Pancreas (tissue), 10 donors: ENCODE measurements around the gene PUSL1. TPM values are rescaled to one million over a fixed set of nuclear protein-coding genes. Genes with fewer than 3 reads are reported as not detected.

Source experiments
- ATAC-seq, 4 donors: fragments of 200-7000 bp; cut with Tn5 transposase; one replicate each; pipeline versions ENCODE4 v1.8.0 to v1.9.1; 2020; ENCODE audit warnings: mild to moderate bottlenecking in 4 of 4, moderate library complexity in 4 of 4
- DNase-seq, 6 donors: peaks; one replicate each; pipeline ENCODE4 v3.0.0-alpha.2; 2020
- FAIRE-seq: peaks from 2 replicates; lab custom pipeline; 2012; peaks lifted over from hg19 to GRCh38; lab: Jason Lieb, UNC
- H3K27ac ChIP-seq, 4 donors: fragments of 200-600 bp; sonication (generic); 1 replicate in 3 of 4; 2 replicates in 1 of 4; pipeline versions ENCODE4 v1.5.0 to v1.8.0; 2020
- H3K27me3 ChIP-seq, 4 donors: fragments of 200-600 bp; one replicate each; pipeline ENCODE4 v1.8.0; 2021
- H3K36me3 ChIP-seq, 3 donors: fragments of 200-600 bp; sonication (generic) in 1 of 3; one replicate each; pipeline versions ENCODE4 v1.5.0 to v1.8.0; 2020 to 2021
- H3K4me1 ChIP-seq, 3 donors: fragments of 200-600 bp; one replicate each; pipeline ENCODE4 v1.8.0; 2021
- H3K4me3 ChIP-seq, 4 donors: fragments of 200-600 bp; sonication (generic) in 2 of 4; one replicate each; pipeline versions ENCODE4 v1.5.0 to v1.8.0; 2020 to 2021
- H3K9me3 ChIP-seq, 4 donors: fragments of 200-600 bp; one replicate each; pipeline ENCODE4 v1.8.0; 2021
- CTCF ChIP-seq, 4 donors: fragments of 200-600 bp; sonication (generic) in 3 of 4; IDR thresholded peaks; one replicate each; pipeline versions ENCODE4 v1.5.0 to v1.8.0; 2021; ENCODE audit warnings: antibody characterized with exemption in 4 of 4
- WGBS, 2 donors: extraction: QIAGEN DNeasy Blood & Tissue Kit; methylation state at CpG; one replicate each; pipeline ENCODE4 v1.1.7; 2013; 5-methylcytosine and 5-hydroxymethylcytosine counted together
- intact Hi-C, 3 donors: fragments of 100-400 bp; cut with DNase I; formaldehyde crosslinking; loops; one replicate each; pipeline versions ENCODE4 v1.11.1 to v1.14.2; 2022
- polyA plus RNA-seq, 2 donors: library from polyadenylated mRNA; stranded (reverse); fragments of 200-250 nt; gene quantifications; one replicate each; pipeline ENCODE4 v1.2.3, GENCODE V29; 2013
- total RNA-seq, 6 donors: library from RNA; stranded (reverse); fragmentation: NEBNext Ultra II Directional in 4 of 6; extraction: Animal tissue kit (Norgen Biotek cat#: 25700) in 4 of 6; gene quantifications; one replicate each; pipeline versions ENCODE4 v1.2.1 to v1.2.4, GENCODE V29; 2021 to 2023
- donor health status: healthy with polysubstance abuse.
- donor health status: DM: no; HTN: no; CAD: no; lungs with moderate emphysema.
- donor health status: DM: no; HTN: no; CAD: no.
- donor health status: control.
- donor health status: control.
- donor health status: Bipolar disorder and iron deficiency.
- donor health status: DM: yes; HTN: yes; CAD: no.
- donor health status: DM: no; HTN: no; CAD: no.
- donor health status: DM: no; HTN: no; CAD: no.
- donor health status: DM: yes; HTN: yes; CAD: no.

PUSL1 gene
- total and polyA plus RNA-seq, 8 donors, result 7.5 to 23.2 (median 10.2) TPM

GRCh38 chr1:1285102-1285571, 23.3 kb upstream of the PUSL1 start:
- TF ChIP-seq CTCF (IDR thresholded peaks at IDR 0.05), result no peak
- no peaks in the 10 kb centered on the region for H3K9me3 ChIP-seq
- H3K4me3 ChIP-seq, result no peak overlapping the region
- intact Hi-C loops, result loop anchor here in 1 of 3 donors (10.0 kb wide), 1 partner anchor 300 kb away; the partner anchor contains the start of gene PERM1
- no peak for FAIRE-seq
- peaks cover 5 to 11% (median 10%) of the 10 kb centered on the region in 3 donors for H3K4me1 ChIP-seq
- no peaks in the 10 kb centered on the region for H3K36me3 ChIP-seq
- H3K27ac ChIP-seq, result no peak overlapping the region
- 92 to 93% methylated on average over 22 of the region's 22 CpGs for WGBS, 2 donors
- peak in 2 of 6 donors; percentile 23 to 72 for DNase-seq
- no peak for ATAC-seq
- H3K27me3 ChIP-seq, result peaks cover 0 to 4% (median 0%) of the 10 kb centered on the region in 4 donors

GRCh38 chr1:1285611-1286311, 22.6 kb upstream of the PUSL1 start:
- no peak overlapping the region for H3K27ac ChIP-seq
- peak in 3 of 6 donors; percentile 19 to 69 (median 52) for DNase-seq
- FAIRE-seq, result no peak
- 64 to 68% methylated on average over 35 to 37 of the region's 37 CpGs for WGBS, 2 donors
- H3K4me1 ChIP-seq, result peaks cover 5 to 11% (median 10%) of the 10 kb centered on the region in 3 donors
- intact Hi-C loops, result loop anchor here in 1 of 3 donors (10.0 kb wide), 1 partner anchor 301 kb away; the partner anchor contains the start of gene PERM1
- no peaks in the 10 kb centered on the region for H3K36me3 ChIP-seq
- H3K27me3 ChIP-seq, result peaks cover 0 to 4% (median 0%) of the 10 kb centered on the region in 4 donors
- no peak for TF ChIP-seq CTCF (IDR thresholded peaks at IDR 0.05)
- H3K9me3 ChIP-seq, result no peaks in the 10 kb centered on the region
- no peak overlapping the region for H3K4me3 ChIP-seq
- ATAC-seq, result no peak

GRCh38 chr1:1286313-1287261, 21.8 kb upstream of the PUSL1 start:
- DNase-seq (peak in 3 of 6 donors; percentile 34 to 82 (median 55)), FAIRE-seq (no peak), ATAC-seq (no peak)
- no peak for TF ChIP-seq CTCF (IDR thresholded peaks at IDR 0.05)
- Histone ChIP-seq H3K4me3 (no peak overlapping the region), H3K9me3 (no peaks in the 10 kb centered on the region), H3K36me3 (no peaks in the 10 kb centered on the region), H3K27me3 (peaks cover 0 to 4% (median 0%) of the 10 kb centered on the region in 4 donors), H3K4me1 (peaks cover 3 to 8% (median 8%) of the 10 kb centered on the region in 3 donors), H3K27ac (no peak overlapping the region)
- intact Hi-C loops, result loop anchor here in 1 of 3 donors (10.0 kb wide), 1 partner anchor 302 kb away; the partner anchor contains the start of gene PERM1
- WGBS, 2 donors, result 49 to 61% methylated on average over 37 to 50 of the region's 50 CpGs

GRCh38 chr1:1287288-1288110, 20.9 kb upstream of the PUSL1 start:
- H3K36me3 ChIP-seq, result no peaks in the 10 kb centered on the region
- ATAC-seq (no peak), FAIRE-seq (no peak), DNase-seq (peak in 3 of 6 donors; percentile 31 to 81 (median 60))
- no peaks in the 10 kb centered on the region for H3K4me1 ChIP-seq
- no peak for TF ChIP-seq CTCF (IDR thresholded peaks at IDR 0.05)
- intact Hi-C loops, result loop anchor here in 1 of 3 donors (10.0 kb wide), 1 partner anchor 303 kb away; the partner anchor contains the start of gene PERM1
- no peak overlapping the region for H3K4me3 ChIP-seq
- WGBS, 2 donors, result 66 to 68% methylated on average over 44 to 46 of the region's 46 CpGs
- H3K27me3 ChIP-seq, result peaks cover 0 to 4% (median 0%) of the 10 kb centered on the region in 4 donors
- no peaks in the 10 kb centered on the region for H3K9me3 ChIP-seq
- H3K27ac ChIP-seq, result no peak overlapping the region
